Small intestine (tissue), 7 donors: Measurements from ENCODE around the gene ANKMY2. TPM values are rescaled to one million over a fixed set of nuclear protein-coding genes. Genes with fewer than 3 reads are reported as not detected.

Source experiments
- DNase-seq, 2 donors: peaks; one replicate each; pipeline versions ENCODE4 v3.0.0 to v3.0.0-alpha.2; 2013
- FAIRE-seq: peaks from 2 replicates; lab custom pipeline; 2012; peaks lifted over from hg19 to GRCh38; lab: Jason Lieb, UNC
- H3K27ac ChIP-seq, 3 donors: one replicate each; pipeline ENCODE4 v1.5.1; 2013; ENCODE audit warnings: low read length in 2 of 3, mild to moderate bottlenecking in 2 of 3, control low read depth in 1 of 3, inconsistent platforms in 1 of 3, low read depth in 1 of 3, moderate library complexity in 1 of 3
- H3K27me3 ChIP-seq, 3 donors: one replicate each; pipeline ENCODE4 v1.6.1; 2013; ENCODE audit warnings: low read length in 3 of 3, inconsistent platforms in 1 of 3; ENCODE audit not compliant: control insufficient read depth in 3 of 3, insufficient read depth in 3 of 3
- H3K36me3 ChIP-seq, 3 donors: one replicate each; pipeline ENCODE4 v1.6.1; 2013; ENCODE audit warnings: low read length in 3 of 3, inconsistent platforms in 1 of 3, low read depth in 1 of 3, mild to moderate bottlenecking in 1 of 3, moderate library complexity in 1 of 3; ENCODE audit not compliant: control insufficient read depth in 3 of 3, insufficient read depth in 2 of 3
- H3K4me1 ChIP-seq, 3 donors: one replicate each; pipeline ENCODE4 v1.6.1; 2013; ENCODE audit warnings: low read length in 2 of 3, inconsistent platforms in 1 of 3, low read depth in 1 of 3, mild to moderate bottlenecking in 1 of 3, moderate library complexity in 1 of 3; ENCODE audit not compliant: control insufficient read depth in 3 of 3, insufficient read depth in 2 of 3
- H3K4me3 ChIP-seq, 3 donors: one replicate each; pipeline ENCODE4 v1.5.1; 2013; ENCODE audit warnings: low read length in 3 of 3, control low read depth in 1 of 3, inconsistent platforms in 1 of 3, low read depth in 1 of 3, mild to moderate bottlenecking in 1 of 3, moderate library complexity in 1 of 3
- H3K9me3 ChIP-seq, 2 donors: one replicate each; pipeline ENCODE4 v1.6.1; 2013; ENCODE audit warnings: low read depth in 1 of 2, low read length in 1 of 2; ENCODE audit not compliant: control insufficient read depth in 2 of 2, insufficient read depth in 1 of 2
- WGBS, 3 donors: extraction: QIAGEN DNeasy Blood & Tissue Kit; methylation state at CpG; one replicate each; pipeline ENCODE4 v1.1.7; 2013; 5-methylcytosine and 5-hydroxymethylcytosine counted together
- polyA plus RNA-seq, 4 donors: library from polyadenylated mRNA; stranded (reverse) in 3 of 4; unstranded in 1 of 4; fragments of 200-250 nt in 3 of 4; fragments of 120-200 nt in 1 of 4; gene quantifications; one replicate each; pipeline versions ENCODE4 v1.2.1 to v1.2.3, GENCODE V29; 2013
- donor health status: healthy with polysubstance abuse.
- donor health status: control.
- donor health status: control.
- donor health status: Bipolar disorder and iron deficiency.
- donor health status: healthy.

Gene ANKMY2
- polyA plus RNA-seq, 4 donors: 13.9 to 37.9 (median 14.2) TPM

DNA sequence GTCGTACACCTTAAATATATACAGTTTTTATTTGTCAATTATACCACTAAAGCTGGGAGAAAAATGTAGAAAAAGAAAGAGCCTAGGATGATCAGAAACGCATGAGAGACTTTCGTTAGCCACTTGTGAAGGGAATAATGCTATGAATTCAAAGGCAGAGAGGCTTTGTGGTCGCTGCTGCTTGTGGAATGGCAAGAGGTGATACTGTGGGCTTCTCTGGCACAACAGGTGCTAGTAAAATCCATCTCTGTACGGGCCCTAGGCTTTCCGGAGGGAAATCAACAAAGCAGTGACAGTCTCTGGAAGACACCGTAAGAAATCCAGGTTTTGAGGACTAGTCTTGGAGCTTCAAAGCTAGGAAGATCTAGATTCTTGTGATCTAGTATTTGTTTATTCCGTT is 66.3 kb downstream of the ANKMY2 start:
- H3K4me3 ChIP-seq: no peak overlapping the region
- no peak overlapping the region for H3K27ac ChIP-seq
- 81 to 88% (median 83%) methylated on average over 8 of the region's 8 CpGs for WGBS, 3 donors
- H3K4me1 ChIP-seq: no peaks in the 10 kb centered on the region
- H3K9me3 ChIP-seq: no peaks in the 10 kb centered on the region
- H3K36me3 ChIP-seq: no peaks in the 10 kb centered on the region
- DNase-seq (no peak), FAIRE-seq (no peak)
- no peaks in the 10 kb centered on the region for H3K27me3 ChIP-seq

DNA sequence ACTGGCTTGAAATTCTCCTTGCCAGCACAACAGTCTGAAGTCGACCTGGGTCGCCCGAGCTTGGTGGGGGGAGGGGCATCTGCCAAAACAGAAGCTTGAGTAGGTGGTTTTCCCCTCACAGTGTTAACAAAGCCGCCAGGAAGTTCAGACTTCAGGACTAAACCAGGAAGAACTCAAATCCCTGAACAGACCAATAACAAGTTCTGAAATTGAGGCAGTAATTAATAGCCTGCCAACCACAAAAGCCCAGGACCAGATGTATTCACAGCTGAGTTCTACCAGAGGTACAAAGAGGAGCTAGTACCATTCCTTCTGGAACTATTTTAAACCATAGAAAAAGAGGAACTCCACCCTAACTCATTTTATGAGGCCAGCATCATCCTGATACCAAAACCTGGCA is 73.6 kb downstream of the ANKMY2 start:
- no peak for FAIRE-seq
- H3K27me3 ChIP-seq: no peaks in the 10 kb centered on the region
- no peaks in the 10 kb centered on the region for H3K36me3 ChIP-seq
- peaks cover 0 to 3% of the 10 kb centered on the region in 2 donors for H3K9me3 ChIP-seq
- 73 to 89% (median 80%) methylated on average over 4 of the region's 4 CpGs for WGBS, 3 donors
- no peak for DNase-seq
- no peak overlapping the region for H3K4me3 ChIP-seq
- H3K4me1 ChIP-seq: no peaks in the 10 kb centered on the region
- no peak overlapping the region for H3K27ac ChIP-seq

DNA sequence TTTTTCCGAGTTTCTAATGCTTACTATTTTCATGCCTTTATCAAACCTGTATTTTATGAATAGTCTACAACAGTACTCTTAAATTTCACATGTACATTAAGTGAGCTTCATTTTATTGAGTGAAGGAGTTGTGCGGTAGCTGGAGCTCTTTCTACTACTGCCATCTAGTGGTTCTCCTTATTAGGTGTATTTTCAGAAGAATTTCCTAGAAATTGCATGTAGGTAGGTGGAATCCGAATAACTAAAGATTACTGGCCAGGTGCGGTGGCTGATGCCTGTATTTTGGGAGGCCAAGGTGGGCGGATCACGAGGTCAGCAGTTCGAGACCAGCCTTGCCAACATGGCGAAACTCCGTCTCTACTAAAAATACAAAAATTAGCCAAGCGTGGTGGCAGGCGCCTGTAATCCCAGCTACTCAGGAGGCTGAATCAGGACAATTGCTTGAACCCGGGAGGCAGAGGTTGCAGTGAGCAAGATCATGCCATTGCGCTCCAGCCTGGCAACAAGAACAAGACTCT is 80.6 kb downstream of the ANKMY2 start:
- Histone ChIP-seq H3K36me3 (no peaks in the 10 kb centered on the region), H3K27me3 (no peaks in the 10 kb centered on the region), H3K4me1 (no peaks in the 10 kb centered on the region), H3K27ac (no peak overlapping the region), H3K4me3 (no peak overlapping the region), H3K9me3 (no peaks in the 10 kb centered on the region)
- FAIRE-seq: peak; percentile 86
- DNase-seq: peak; percentile 57 to 67
- WGBS, 3 donors: 30 to 35% (median 32%) methylated on average over 13 of the region's 13 CpGs

DNA sequence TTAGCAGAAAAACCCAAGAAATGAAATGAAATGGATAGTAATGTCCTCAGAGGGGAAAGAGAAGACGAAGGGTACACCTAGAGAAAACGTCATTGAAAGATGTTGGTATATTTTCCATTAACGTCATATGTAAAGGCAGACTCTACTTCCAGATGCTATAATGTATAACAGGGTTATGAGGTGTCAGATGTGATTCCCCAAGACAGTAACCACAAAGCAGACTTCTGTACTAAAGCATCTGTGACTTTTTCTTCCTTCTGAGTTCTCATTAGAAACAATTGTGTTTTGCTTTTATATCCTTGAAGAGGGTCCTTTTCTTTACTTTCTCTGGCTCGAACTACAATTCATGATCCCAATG is 81.6 kb downstream of the ANKMY2 start:
- Histone ChIP-seq H3K4me1 (no peaks in the 10 kb centered on the region), H3K4me3 (no peak overlapping the region), H3K27me3 (no peaks in the 10 kb centered on the region), H3K27ac (peak overlapping the region in 1 of 3 donors; percentile 20), H3K36me3 (no peaks in the 10 kb centered on the region), H3K9me3 (no peaks in the 10 kb centered on the region)
- FAIRE-seq (no peak), DNase-seq (no peak)
- 81 to 92% (median 84%) methylated on average over 4 of the region's 4 CpGs for WGBS, 3 donors

DNA sequence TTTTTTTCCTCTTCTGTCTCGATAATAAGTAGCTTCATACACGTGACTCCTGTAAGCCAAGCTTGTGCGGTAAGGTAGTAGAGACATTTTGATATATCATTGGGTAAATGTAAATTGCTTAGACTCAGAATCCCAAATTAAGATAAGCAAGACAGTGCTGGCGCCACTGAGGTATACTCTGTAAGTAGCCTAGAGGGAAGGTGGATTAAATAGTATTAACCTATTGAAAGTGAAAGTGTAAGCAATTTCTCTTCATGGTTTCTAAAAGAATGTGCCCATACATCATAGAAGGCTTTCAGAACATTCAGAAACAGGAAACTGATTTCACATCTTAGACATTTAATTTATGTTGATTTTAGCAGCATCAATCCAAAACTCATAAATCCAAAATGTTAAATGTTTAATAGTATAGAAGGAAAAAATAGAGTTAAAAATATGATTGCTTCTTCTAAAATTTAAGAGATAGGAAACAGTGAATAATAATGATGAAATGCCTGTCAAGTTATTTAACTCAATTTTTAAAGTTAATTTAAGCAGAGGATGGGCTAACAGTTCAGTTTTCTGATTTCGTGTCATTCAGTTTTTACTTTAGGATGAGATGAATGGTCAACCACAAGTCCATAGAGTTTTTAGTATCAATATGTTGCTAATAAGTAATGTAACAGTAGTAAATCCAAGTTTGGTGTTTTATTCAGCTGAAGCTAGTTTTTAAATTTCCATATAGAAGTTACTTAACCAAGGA is 82.1 kb downstream of the ANKMY2 start:
- FAIRE-seq (peak; percentile 23), DNase-seq (peak in 1 of 2 donors; percentile 31)
- Histone ChIP-seq H3K9me3 (no peaks in the 10 kb centered on the region), H3K36me3 (no peaks in the 10 kb centered on the region), H3K27me3 (no peaks in the 10 kb centered on the region), H3K4me1 (no peaks in the 10 kb centered on the region), H3K4me3 (no peak overlapping the region), H3K27ac (peak overlapping the region in 1 of 3 donors; percentile 20)
- 41 to 64% (median 51%) methylated on average over 5 of the region's 5 CpGs for WGBS, 3 donors

DNA sequence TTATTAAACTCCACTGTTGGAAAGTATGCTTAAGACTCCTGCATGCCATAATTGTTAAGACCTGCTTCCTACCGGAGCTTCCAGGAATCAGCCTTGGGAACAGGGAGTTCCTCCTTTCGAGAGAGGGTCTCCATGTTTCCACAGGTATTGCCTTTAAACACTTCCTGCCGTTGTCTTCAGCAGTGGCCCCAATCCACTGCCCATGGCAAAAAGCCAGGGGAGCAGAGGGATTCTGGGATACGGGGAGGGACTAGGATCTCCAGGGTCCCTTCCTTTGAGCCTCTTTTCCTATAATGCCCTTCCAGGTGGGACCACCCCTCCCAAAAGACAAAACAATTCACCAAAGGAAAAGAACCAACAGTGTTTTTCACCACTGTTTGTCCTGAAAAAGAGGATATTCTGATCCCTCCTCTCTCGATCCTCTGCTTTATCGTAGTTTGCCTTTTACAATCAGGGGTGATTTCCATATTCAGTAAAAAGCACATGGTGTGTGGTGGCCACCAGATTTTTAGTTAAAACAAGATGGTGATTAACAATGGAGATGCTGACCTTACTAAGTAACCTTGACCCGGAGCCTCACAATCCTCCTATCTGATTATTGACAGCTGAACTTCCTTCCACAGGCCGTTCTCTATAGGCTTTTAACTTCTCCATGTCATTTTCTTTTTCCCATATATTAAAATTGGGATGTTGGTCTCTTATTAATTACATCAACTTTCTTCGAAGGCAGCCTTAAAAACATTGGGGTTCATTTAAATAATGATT is 82.9 kb downstream of the ANKMY2 start:
- no peaks in the 10 kb centered on the region for H3K9me3 ChIP-seq
- no peaks in the 10 kb centered on the region for H3K4me1 ChIP-seq
- H3K4me3 ChIP-seq: no peak overlapping the region
- no peaks in the 10 kb centered on the region for H3K27me3 ChIP-seq
- FAIRE-seq: no peak
- 84 to 90% (median 85%) methylated on average over 9 of the region's 9 CpGs for WGBS, 3 donors
- H3K36me3 ChIP-seq: no peaks in the 10 kb centered on the region
- H3K27ac ChIP-seq: no peak overlapping the region
- DNase-seq: no peak

DNA sequence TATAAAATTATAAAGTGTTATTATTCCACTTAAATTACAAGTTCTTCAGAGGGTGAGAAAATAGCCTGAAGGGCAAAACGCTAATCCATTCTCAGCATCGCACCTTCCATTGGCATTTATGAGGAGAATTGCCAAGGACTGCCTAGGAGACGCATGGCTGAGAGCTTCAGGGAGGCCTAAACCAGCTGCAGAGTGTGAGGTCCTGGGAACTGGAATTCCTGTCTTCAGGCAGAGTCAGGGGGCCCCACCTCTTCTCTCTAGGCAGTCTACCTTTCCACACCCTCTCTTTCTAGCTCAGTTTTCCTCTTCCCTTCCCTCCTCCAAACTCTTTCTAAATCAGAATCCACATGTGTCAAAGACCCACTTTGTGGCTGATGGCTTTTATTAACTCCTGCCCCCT is 83.6 kb downstream of the ANKMY2 start:
- 89 to 97% (median 93%) methylated on average over 3 of the region's 3 CpGs for WGBS, 3 donors
- no peaks in the 10 kb centered on the region for H3K4me1 ChIP-seq
- DNase-seq (no peak), FAIRE-seq (no peak)
- no peak overlapping the region for H3K4me3 ChIP-seq
- no peak overlapping the region for H3K27ac ChIP-seq
- H3K9me3 ChIP-seq: no peaks in the 10 kb centered on the region
- H3K36me3 ChIP-seq: no peaks in the 10 kb centered on the region
- no peaks in the 10 kb centered on the region for H3K27me3 ChIP-seq

DNA sequence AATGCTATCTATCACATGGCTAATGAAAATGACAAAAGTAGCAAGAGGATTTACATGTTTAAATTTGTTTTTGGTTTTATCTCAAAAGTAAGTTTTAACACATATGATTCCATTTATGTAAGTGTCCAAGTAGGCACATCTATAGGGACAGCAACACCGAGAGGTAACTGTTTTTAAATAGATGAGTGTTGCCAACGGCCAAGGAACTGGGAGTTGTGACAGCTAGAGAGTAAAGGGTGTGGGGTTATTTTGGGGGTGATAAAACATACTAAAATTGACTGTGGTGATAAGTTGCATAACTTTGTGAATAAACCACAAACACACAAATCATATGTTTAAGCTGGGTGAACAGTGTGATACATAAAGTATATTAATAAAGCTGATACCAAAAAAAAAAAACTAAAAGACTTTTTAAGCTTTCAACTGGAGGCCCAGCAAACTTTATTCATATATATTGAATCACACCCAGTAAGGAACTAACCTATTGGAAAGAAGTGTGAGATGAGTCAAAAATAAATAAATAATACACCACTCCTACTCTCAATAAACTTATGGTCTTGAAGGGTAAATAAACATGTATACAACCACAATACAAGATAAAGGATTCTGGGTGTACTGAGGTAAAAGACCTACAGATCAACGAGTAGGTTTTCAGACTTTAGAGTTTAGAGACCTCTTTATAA is 85.9 kb downstream of the ANKMY2 start:
- DNase-seq (no peak), FAIRE-seq (no peak)
- Histone ChIP-seq H3K36me3 (no peaks in the 10 kb centered on the region), H3K27me3 (no peaks in the 10 kb centered on the region), H3K27ac (no peak overlapping the region), H3K4me3 (no peak overlapping the region), H3K9me3 (no peaks in the 10 kb centered on the region), H3K4me1 (no peaks in the 10 kb centered on the region)
- 61 to 78% (median 71%) methylated on average over 3 of the region's 3 CpGs for WGBS, 3 donors
